ENCODE data around the gene MTX2. TPM values are rescaled to one million over a fixed set of nuclear protein-coding genes. Genes with fewer than 3 reads are reported as not detected.

The MTX2 gene
- total RNA-seq, 4 donors from 2014 or later = 28.1 to 32.1 (median 31.3) TPM

GRCh38 chr2:176280867-176281658, 11.8 kb downstream of the MTX2 start:
- no peak overlapping the region for H3K27ac ChIP-seq
- DNase-seq = no peak
- intact Hi-C loops (cut with DNase I; ENCODE audit: low total_unique reads) = no loop called here
- no peaks in the 10 kb centered on the region for H3K9me3 ChIP-seq
- no peak overlapping the region for H3K4me3 ChIP-seq
- TF ChIP-seq CTCF (IDR thresholded peaks at IDR 0.05) (no peak), POLR2A (IDR thresholded peaks at IDR 0.05) (no peak)
- H3K4me1 ChIP-seq = no peaks in the 10 kb centered on the region
- H3K27me3 ChIP-seq = no peaks in the 10 kb centered on the region
- no peaks in the 10 kb centered on the region for H3K36me3 ChIP-seq

GRCh38 chr2:176283291-176284068, 14.2 kb downstream of the MTX2 start:
- H3K9me3 ChIP-seq = no peaks in the 10 kb centered on the region
- no peak for DNase-seq
- no peaks in the 10 kb centered on the region for H3K36me3 ChIP-seq
- intact Hi-C loops (cut with DNase I; ENCODE audit: low total_unique reads) = no loop called here
- TF ChIP-seq CTCF (IDR thresholded peaks at IDR 0.05) = no peak
- no peak for TF ChIP-seq POLR2A (IDR thresholded peaks at IDR 0.05)
- H3K4me3 ChIP-seq = no peak overlapping the region
- no peak overlapping the region for H3K27ac ChIP-seq
- H3K4me1 ChIP-seq = no peaks in the 10 kb centered on the region
- no peaks in the 10 kb centered on the region for H3K27me3 ChIP-seq

GRCh38 chr2:176284461-176285049, 15.3 kb downstream of the MTX2 start:
- intact Hi-C loops (cut with DNase I; ENCODE audit: low total_unique reads) = no loop called here
- no peaks in the 10 kb centered on the region for H3K36me3 ChIP-seq
- no peaks in the 10 kb centered on the region for H3K9me3 ChIP-seq
- TF ChIP-seq POLR2A (IDR thresholded peaks at IDR 0.05) = no peak
- TF ChIP-seq CTCF (IDR thresholded peaks at IDR 0.05) = no peak
- DNase-seq = no peak
- H3K27ac ChIP-seq = no peak overlapping the region
- no peak overlapping the region for H3K4me3 ChIP-seq
- H3K27me3 ChIP-seq = no peaks in the 10 kb centered on the region
- H3K4me1 ChIP-seq = no peaks in the 10 kb centered on the region

- H3K27me3 ChIP-seq = no peaks in the 10 kb centered on the region
- H3K4me3 ChIP-seq = no peak overlapping the region
- TF ChIP-seq CTCF (IDR thresholded peaks at IDR 0.05) = no peak
- TF ChIP-seq POLR2A (IDR thresholded peaks at IDR 0.05) = no peak
- no peak overlapping the region for H3K27ac ChIP-seq
- H3K4me1 ChIP-seq = no peaks in the 10 kb centered on the region
- DNase-seq = no peak
- intact Hi-C loops (cut with DNase I; ENCODE audit: low total_unique reads) = no loop called here
- H3K36me3 ChIP-seq = no peaks in the 10 kb centered on the region
- no peaks in the 10 kb centered on the region for H3K9me3 ChIP-seq
These were observed 16.1 kb downstream of the MTX2 start for GRCh38 chr2:176285321-176285720.

GRCh38 chr2:176291335-176291734, 22.1 kb downstream of the MTX2 start:
- no peak for DNase-seq
- H3K9me3 ChIP-seq = no peaks in the 10 kb centered on the region
- no peak overlapping the region for H3K27ac ChIP-seq
- no peaks in the 10 kb centered on the region for H3K36me3 ChIP-seq
- TF ChIP-seq CTCF (IDR thresholded peaks at IDR 0.05) = no peak
- no peak for TF ChIP-seq POLR2A (IDR thresholded peaks at IDR 0.05)
- H3K4me3 ChIP-seq = no peak overlapping the region
- no peaks in the 10 kb centered on the region for H3K4me1 ChIP-seq
- no peaks in the 10 kb centered on the region for H3K27me3 ChIP-seq
- intact Hi-C loops (cut with DNase I; ENCODE audit: low total_unique reads) = no loop called here
